ENCODE results near the gene TICAM1.
"Not testable (repeated sequence)": the region's sequence is repeated elsewhere in the genome, so short reads cannot be mapped to it uniquely, and the experiment has no call there.

The TICAM1 gene

GRCh38 chr19:4831304-4831978 is at the start of gene TICAM1:
Gene TICAM1, minus strand, starts transcription at chr19:4831712. Its CDS starts 13,335 bp downstream, at chr19:4818377.
- peak in 1 of 2 experiments; percentile 3 for DNase-seq

GRCh38 chr19:4879041-4879440 is 47.5 kb upstream of the TICAM1 start:
- DNase-seq, result no peak

GRCh38 chr19:4878491-4878968 is 47.0 kb upstream of the TICAM1 start:
- DNase-seq, result no peak

GRCh38 chr19:4877753-4878490 is 46.4 kb upstream of the TICAM1 start:
- no peak for DNase-seq

- no peak for DNase-seq
Observed at GRCh38 chr19:4873930-4874329, 42.4 kb upstream of the TICAM1 start.

GRCh38 chr19:4871711-4872110 is 40.2 kb upstream of the TICAM1 start:
- DNase-seq, result no peak

- DNase-seq, result peak; percentile 81
Observed at GRCh38 chr19:4870025-4870700, 38.7 kb upstream of the TICAM1 start.

- no peak for DNase-seq
Observed at GRCh38 chr19:4868286-4868834, 36.8 kb upstream of the TICAM1 start.

GRCh38 chr19:4867534-4868285 is 36.2 kb upstream of the TICAM1 start, which contains the start of gene PLIN3:
Gene PLIN3, minus strand, starts transcription at chr19:4867667. Its CDS starts 6,273 bp downstream, at chr19:4861394.
- peak; percentile 79 to 82 for DNase-seq

GRCh38 chr19:4866595-4867424 is 35.3 kb upstream of the TICAM1 start:
- DNase-seq, result peak; percentile 38 to 42

GRCh38 chr19:4861147-4861546 is 29.6 kb upstream of the TICAM1 start:
- no peak for DNase-seq

GRCh38 chr19:4859697-4860096 is 28.2 kb upstream of the TICAM1 start:
- DNase-seq, result no peak

GRCh38 chr19:4856468-4856867 is 25.0 kb upstream of the TICAM1 start:
- DNase-seq, result not testable (repeated sequence)

- DNase-seq, result not testable (repeated sequence)
Observed at GRCh38 chr19:4853506-4853905, 22.0 kb upstream of the TICAM1 start.

- no peak for DNase-seq
Observed at GRCh38 chr19:4852484-4852883, 21.0 kb upstream of the TICAM1 start.

GRCh38 chr19:4851551-4852290 is 20.2 kb upstream of the TICAM1 start:
- DNase-seq, result peak; percentile 13 to 21

GRCh38 chr19:4849019-4849418 is 17.5 kb upstream of the TICAM1 start:
- DNase-seq, result no peak

- DNase-seq, result no peak
Observed at GRCh38 chr19:4847190-4847973, 15.9 kb upstream of the TICAM1 start.

GRCh38 chr19:4845975-4846374 is 14.5 kb upstream of the TICAM1 start:
- DNase-seq, result not testable (repeated sequence)

All from AML-193 (cell line).